Measurements from ENCODE around the gene UBTD2.

Gene UBTD2

DNA sequence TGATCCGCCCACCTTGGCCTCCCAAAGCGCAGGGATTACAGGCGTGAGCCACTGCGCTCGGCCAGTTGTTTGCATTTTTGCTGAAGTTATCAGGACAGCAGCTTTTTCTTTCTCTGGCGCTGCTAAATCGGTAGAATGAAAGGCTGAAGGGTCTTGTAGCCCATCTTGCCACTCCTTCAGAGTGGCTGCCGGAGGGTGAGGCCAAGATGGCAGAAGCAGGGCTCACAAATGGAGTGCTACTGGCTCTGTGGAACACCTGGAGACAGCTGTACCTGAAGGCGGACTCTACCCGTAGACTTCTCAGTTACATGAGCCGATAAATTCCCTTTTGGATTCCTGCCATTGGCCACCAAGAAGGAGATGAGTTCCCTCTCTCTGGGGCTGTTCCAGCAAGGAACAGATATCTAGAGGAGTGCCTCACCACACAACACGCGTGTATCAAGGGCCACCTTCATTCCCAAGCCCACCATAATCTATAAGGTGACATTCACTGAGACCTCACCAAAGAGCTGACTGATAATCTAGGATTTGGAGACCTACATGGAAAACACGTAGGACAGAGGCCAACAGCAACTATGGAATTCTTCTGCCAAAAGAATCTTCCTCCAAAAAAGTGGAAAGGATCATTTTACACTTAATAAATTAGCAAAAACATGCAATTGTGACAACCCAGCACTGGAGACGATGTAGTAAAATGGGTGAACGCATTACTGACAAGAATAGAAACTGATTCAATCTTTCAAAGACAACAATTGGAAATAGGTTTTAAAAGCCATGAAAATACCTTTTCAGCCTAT lies 117.3 kb downstream of the UBTD2 start:
- no peak for DNase-seq

DNA sequence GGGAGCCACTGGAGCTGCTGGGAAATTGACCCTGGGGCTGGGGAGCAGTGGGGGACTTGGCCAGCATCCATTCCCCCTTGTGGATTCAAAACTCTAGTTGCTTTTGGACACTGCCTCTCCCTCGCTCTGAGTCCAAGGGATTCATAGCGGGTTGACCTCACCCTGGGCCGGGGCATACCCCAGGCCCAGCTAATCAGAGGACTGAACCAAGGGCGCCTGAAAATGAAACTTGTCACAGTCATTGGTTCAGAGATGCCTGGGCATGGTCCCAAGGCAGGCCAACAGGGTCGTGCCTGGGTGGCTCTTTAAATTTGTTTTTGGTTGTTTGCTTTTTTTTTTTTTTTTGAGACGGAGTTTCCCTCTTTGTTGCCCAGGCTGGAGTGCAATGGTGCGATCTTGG lies 118.1 kb downstream of the UBTD2 start:
- no peak for DNase-seq

DNA sequence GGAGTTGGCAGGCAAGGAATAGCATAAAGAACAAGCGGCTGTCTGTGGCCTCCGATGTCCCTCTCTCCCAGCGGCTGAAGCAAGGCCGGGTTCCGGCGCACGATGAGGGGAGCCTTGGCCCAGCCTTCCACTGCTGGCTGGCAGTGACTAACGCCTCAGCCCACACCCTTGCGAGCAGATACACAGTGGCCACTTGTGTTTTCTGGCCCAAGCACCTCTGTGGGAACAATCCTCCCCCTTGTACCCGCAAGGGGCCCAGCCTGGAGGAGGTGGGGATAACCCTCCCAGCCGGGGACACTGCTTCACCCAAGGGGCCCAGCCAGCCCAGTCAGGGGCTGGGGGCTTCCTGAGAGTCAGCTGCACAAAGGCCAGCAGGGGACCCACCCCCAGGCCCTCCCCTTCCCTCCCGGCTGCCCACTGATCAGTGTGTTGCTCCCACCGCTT lies 118.8 kb downstream of the UBTD2 start:
- no peak for DNase-seq

DNA sequence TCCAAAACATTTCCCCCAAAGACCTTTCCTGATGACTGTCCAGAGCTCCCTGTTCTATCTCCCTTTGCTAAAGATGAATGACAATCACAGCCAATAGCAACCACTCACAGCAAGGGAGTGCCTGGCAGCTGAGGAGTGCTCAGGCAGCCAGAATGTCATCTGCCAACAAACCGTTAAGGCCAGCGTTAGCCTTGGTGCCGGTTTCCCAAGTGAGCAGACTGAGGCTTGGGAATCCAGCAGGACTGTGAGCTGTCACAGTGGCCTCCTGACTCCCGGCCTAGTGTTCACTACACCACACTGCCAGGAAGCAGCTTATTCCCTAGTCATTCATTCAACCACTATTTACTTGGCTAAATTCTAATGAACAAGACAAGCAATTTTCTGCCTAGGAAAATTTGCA lies 120.2 kb downstream of the UBTD2 start:
- no peak for DNase-seq

DNA sequence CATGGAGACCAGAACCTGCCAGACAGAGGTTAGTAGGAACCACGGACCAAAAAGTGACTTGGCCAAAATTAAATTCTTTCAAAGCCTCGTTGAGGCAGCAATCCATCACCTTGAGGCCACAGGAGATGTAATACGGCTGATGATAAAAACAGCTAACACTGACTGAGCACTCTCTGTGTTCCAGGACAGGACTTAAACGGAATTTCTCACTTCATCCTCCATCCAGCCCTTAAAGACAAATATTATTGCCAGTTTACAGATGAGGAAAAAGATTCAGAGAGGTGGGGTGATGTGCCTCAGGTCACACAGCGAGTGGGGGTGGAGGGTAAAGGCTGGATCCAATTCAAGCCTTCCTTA lies 120.6 kb downstream of the UBTD2 start:
- no peak for DNase-seq

DNA sequence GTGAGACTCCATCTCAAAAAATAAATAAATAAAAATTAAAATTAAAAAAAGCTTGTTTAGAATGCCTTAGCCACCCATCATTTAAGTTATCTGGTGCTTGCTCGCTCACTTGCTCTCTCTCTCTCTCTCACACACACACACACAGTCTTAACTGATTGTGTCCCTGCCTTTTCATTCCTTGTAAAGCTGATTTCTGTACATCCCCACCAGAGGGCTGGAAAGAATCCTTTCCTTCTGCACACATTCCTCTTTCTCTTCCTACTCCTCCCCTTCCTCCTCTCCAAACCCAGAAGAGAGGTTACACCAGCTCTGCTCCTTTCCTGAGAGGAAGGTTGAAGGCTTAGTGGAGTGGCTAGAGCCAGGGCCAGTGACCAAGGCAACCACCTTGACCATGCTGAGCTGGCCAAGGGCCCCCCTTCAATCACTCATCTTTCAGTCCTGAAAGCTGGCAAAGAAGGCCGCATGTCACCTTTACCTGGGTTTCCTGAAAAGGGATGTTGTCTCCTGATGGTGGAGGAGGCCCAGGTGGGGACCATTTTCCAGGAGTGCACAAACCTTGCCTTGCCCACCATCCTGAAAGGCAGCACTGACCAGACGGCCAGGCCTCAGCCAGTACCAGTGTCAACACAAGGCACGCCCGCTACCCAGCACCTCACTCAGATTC lies 121.1 kb downstream of the UBTD2 start:
- no peak for DNase-seq

DNA sequence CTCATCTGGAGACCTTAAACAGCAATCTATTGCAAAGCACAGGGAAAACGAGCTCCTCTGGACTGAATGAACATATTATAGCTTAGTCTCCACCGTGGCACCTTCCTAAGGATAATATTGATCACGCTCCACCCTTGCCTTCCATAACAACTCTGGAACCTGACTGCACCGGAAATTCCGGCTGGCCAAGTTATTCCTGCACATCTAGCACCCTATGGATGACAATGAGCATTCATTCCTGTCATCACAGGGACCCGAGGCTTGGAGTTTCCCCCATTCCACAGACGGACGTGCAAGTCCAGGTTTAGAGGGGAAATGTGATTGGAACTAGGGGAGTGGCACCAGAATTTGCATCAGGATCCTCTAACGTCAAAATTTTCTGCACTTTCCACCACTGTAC lies 123.1 kb downstream of the UBTD2 start:
- DNase-seq, result no peak
